WTC11 (cell line): ENCODE results near the gene SLC8B1.

ENCODE experiments used
- CTCF ChIP-seq: fragments of 200-600 bp; IDR thresholded peaks from 2 replicates; pipeline ENCODE4 v1.8.0; 2022; ENCODE audit warnings: antibody characterized with exemption
- KAT7 ChIP-seq: sonication (generic); formaldehyde crosslinking; IDR thresholded peaks from 2 replicates; pipeline ENCODE4 v1.8.1; 2023; ENCODE audit warnings: missing genetic modification reagents, mild to moderate bottlenecking, borderline replicate concordance
- ZNF281 ChIP-seq: sonication (generic); formaldehyde crosslinking; IDR thresholded peaks from 2 replicates; pipeline ENCODE4 v1.8.0; 2023; ENCODE audit warnings: mild to moderate bottlenecking, missing genetic modification reagents
- ZNF416 ChIP-seq: fragments of 250-450 bp; sonication (Bioruptor Pico); IDR thresholded peaks from 2 replicates; pipeline ENCODE4 v1.9.0; 2021; ENCODE audit warnings: mild to moderate bottlenecking, inconsistent platforms
- TF ChIP-seq, protein P1 (sequence below): sonication (generic); formaldehyde crosslinking; IDR thresholded peaks from 2 replicates; pipeline ENCODE4 v1.8.1; 2022; ENCODE audit warnings: low read depth, mild to moderate bottlenecking, moderate library complexity, missing genetic modification reagents, borderline replicate concordance

DNA sequence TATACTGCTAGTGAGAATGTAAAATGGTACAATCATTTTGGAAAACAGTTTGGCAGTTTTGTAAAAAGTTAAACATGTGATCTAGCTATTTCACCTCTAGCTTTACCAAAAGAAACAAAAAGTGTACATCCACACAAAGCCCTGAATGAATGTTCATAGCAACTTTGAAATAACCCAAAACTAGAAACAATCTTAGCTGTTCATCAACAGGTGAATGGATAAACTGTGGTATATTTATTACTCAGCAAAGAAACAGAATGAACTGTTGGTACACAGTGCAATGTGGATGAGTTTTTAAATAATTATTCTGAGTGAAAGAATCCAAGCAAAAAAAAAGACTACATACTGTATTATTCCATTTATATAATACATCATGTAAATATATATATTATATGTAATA, 77.3 kb downstream of the SLC8B1 start:
- TF ChIP-seq KAT7 (no peak), CTCF (no peak), ZNF416 (CRISPR knock-in tag) (no peak), ZNF281 (CRISPR knock-in tag) (no peak)
- TF ChIP-seq, protein P1, sequence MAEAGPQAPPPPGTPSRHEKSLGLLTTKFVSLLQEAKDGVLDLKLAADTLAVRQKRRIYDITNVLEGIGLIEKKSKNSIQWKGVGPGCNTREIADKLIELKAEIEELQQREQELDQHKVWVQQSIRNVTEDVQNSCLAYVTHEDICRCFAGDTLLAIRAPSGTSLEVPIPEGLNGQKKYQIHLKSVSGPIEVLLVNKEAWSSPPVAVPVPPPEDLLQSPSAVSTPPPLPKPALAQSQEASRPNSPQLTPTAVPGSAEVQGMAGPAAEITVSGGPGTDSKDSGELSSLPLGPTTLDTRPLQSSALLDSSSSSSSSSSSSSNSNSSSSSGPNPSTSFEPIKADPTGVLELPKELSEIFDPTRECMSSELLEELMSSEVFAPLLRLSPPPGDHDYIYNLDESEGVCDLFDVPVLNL (CRISPR knock-in tag), result no peak
